22Rv1 (cell line): ENCODE measurements around the gene CYP27B1.

Source experiments
- CTCF ChIP-seq: fragments of 450-650 bp; IDR thresholded peaks from 2 replicates; pipeline ENCODE4 v1.5.1; 2017; ENCODE audit warnings: mild to moderate bottlenecking
- ZFX ChIP-seq: fragments of 450-650 bp; IDR thresholded peaks from 2 replicates; pipeline ENCODE4 v1.6.1; 2017; ENCODE audit warnings: antibody characterized with exemption, borderline replicate concordance

- TF ChIP-seq CTCF (no peak), ZFX (no peak)
Measured at GRCh38 chr12:57735198-57735855, 31.6 kb downstream of the CYP27B1 start.
